PFSK-1 (cell line): ENCODE data around the gene IER5.

Experiments
- POLR2AphosphoS5 ChIP-seq: IDR thresholded peaks from 2 replicates; pipeline ENCODE4 v1.6.1; 2012; ENCODE audit warnings: low read depth, mild to moderate bottlenecking, control low read depth, low read length, moderate library complexity
- SIN3A ChIP-seq: IDR thresholded peaks from 2 replicates; pipeline ENCODE4 v1.6.1; 2012; ENCODE audit warnings: mild to moderate bottlenecking, low read length, moderate library complexity, borderline replicate concordance; ENCODE audit not compliant: insufficient read depth
- TF ChIP-seq, protein P1 (sequence below), 2 experiments: IDR thresholded peaks; 2 replicates each; pipeline versions ENCODE4 v1.6.1 to v1.8.0; 2011 to 2012; ENCODE audit warnings: low read depth in 2 of 2, low read length in 2 of 2, control low read depth in 1 of 2, inconsistent platforms in 1 of 2, mild to moderate bottlenecking in 1 of 2, moderate library complexity in 1 of 2; ENCODE audit not compliant: insufficient read depth in 1 of 2

DNA sequence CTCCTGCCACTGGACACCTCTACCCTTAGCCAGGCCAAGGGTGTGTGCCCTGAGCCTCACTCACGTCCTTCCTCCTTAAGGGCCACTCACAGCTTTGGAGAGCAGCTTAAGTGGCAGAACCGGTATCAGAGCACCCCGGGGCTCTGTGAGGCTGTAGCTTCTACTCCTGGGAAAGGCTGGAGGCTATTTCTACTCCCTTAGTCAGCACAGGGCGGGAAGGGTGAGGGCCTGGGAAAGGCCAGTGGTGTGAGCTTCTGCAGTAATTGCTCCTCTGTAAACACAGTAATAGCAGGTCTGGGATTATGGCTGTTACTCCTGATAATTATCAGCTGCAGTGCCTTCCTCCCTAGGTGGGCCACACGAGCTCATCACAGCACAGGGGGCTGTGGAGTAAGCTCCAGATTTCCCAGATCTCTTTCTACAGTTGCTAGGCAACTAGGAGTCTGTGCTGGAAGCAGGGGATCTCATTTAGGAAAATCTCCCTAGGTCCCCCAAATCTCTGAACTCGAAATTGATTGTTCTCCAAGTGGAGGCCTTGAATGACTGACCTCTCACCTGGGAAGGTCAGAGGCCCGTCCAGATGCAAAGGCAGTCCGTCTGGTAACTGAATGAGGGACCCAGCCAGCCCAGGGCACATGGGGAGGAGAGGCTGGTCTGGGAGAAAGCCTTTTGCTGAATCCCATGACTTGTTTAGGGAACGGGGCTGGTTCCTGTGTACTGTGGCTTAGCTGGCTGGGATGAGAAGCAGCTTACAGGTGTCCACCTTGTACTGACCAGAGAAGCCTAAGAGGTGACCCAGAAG lies 29.3 kb downstream of the IER5 start:
- TF ChIP-seq POLR2AphosphoS5 (no peak), SIN3A (no peak)
- TF ChIP-seq, protein P1, sequence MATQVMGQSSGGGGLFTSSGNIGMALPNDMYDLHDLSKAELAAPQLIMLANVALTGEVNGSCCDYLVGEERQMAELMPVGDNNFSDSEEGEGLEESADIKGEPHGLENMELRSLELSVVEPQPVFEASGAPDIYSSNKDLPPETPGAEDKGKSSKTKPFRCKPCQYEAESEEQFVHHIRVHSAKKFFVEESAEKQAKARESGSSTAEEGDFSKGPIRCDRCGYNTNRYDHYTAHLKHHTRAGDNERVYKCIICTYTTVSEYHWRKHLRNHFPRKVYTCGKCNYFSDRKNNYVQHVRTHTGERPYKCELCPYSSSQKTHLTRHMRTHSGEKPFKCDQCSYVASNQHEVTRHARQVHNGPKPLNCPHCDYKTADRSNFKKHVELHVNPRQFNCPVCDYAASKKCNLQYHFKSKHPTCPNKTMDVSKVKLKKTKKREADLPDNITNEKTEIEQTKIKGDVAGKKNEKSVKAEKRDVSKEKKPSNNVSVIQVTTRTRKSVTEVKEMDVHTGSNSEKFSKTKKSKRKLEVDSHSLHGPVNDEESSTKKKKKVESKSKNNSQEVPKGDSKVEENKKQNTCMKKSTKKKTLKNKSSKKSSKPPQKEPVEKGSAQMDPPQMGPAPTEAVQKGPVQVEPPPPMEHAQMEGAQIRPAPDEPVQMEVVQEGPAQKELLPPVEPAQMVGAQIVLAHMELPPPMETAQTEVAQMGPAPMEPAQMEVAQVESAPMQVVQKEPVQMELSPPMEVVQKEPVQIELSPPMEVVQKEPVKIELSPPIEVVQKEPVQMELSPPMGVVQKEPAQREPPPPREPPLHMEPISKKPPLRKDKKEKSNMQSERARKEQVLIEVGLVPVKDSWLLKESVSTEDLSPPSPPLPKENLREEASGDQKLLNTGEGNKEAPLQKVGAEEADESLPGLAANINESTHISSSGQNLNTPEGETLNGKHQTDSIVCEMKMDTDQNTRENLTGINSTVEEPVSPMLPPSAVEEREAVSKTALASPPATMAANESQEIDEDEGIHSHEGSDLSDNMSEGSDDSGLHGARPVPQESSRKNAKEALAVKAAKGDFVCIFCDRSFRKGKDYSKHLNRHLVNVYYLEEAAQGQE (IDR thresholded peaks at IDR 0.05; ENCODE audit: insufficient read depth in 1 of 2, low read depth in 2 of 2, low read length in 2 of 2): no peak
